ENCODE data around the gene MOB2.

The MOB2 gene

DNA sequence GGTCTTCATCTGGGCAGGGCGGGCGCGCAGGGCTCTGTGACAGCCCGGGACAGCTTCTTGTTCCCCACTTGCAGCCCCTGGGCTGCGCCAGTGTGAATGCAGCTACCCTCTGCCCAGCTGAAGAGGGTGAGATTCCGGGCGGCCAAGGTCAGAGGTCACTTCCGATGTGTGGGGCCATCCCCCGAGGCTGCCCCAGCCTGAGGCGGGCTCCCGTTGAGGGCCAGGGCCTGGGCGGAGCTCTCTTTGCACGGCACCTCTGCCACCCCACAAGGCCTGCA is 23.9 kb downstream of the MOB2 start:
- no peaks in the 10 kb centered on the region for H3K27me3 Mint-ChIP-seq

DNA sequence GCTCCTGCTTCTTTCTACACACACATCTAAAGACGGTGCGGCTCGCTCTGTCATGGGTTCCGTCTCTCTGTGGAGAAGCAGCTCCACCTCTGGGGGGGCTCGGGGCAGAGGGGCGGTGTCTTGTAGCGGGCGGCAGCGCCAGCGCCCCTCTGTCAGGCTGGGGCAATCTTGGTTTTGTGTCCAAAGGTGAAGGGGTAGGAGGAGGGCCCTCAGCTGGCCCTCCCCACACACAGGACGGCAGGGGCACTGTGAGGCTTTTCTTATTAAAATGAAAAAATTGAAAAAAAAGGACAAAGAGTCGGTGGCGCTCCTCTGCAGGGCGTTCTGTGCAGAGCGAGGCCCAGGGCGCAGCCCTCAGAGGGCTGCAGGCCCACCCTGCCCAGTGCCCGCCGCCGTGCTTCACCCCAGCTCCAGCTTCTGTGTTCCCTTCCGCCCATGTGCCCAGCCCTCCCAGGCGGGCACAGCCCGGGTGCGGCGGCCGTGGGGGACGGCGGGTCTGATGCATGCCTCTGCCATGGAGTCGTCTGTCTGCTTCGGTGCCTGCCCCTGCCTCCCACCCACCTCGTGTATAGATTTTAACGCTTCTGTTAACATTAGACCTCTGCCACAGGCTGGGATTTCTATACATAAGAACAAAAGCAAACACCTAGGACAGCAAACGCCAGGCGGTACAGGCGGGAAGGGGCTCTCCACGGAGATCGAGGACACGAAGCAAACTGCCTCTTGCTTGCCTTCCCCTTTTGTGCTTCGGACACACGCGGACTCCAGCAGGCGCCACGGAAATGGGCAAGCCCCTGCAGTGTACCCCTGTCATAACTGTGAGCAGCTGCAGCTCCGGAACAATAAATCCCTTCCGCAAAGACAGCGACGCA is 24.5 kb downstream of the MOB2 start:
- Mint-ChIP-seq H3K9me3 (no peaks in the 10 kb centered on the region), H3K27ac (no peak overlapping the region), H3K27me3 (no peaks in the 10 kb centered on the region), H3K4me3 (no peak overlapping the region), H3K4me1 (no peaks in the 10 kb centered on the region), H3K36me3 (peaks cover 5% of the 10 kb centered on the region)

More for the DNA sequence above, 23.9 kb downstream of the MOB2 start:
- no peak overlapping the region for H3K27ac Mint-ChIP-seq
- H3K4me1 Mint-ChIP-seq: no peaks in the 10 kb centered on the region
- peaks cover 8% of the 10 kb centered on the region for H3K36me3 Mint-ChIP-seq
- no peaks in the 10 kb centered on the region for H3K9me3 Mint-ChIP-seq
- no peak overlapping the region for H3K4me3 Mint-ChIP-seq

- Mint-ChIP-seq H3K4me3 (no peak overlapping the region), H3K27me3 (no peaks in the 10 kb centered on the region), H3K36me3 (peaks cover 5% of the 10 kb centered on the region), H3K27ac (no peak overlapping the region), H3K9me3 (no peaks in the 10 kb centered on the region), H3K4me1 (no peaks in the 10 kb centered on the region)
Measured at GRCh38 chr11:1460986-1461825, 25.4 kb downstream of the MOB2 start.

DNA sequence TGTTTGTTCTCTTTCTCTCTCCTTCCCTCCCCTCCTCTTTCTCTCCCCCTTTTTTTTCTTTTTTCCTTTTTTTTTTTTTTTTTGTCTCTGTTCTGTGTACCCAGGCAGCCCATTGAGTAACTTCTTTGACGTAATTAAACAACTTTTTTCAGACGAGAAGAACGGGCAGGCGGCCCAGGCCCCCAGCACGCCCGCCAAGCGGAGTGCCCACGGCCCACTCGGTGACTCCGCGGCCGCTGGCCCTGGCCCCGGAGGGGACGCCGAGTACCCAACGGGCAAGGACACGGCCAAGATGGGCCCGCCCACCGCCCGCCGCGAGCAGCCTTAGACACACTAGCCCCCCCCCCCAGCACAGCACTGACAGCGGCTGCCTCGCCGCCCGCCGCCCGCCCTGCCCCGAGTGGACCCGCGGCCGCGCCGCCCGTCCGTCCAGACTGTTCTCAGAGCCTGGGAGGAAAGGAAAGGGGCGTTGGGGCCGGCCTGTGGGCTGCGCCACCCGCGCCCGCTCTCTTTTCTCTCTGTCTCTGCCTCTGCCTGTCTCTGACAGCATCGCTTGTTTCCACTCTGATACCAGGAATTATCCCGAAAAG is 26.1 kb downstream of the MOB2 start:
- Mint-ChIP-seq H3K4me1 (no peaks in the 10 kb centered on the region), H3K4me3 (no peak overlapping the region), H3K27me3 (no peaks in the 10 kb centered on the region), H3K27ac (no peak overlapping the region), H3K9me3 (no peaks in the 10 kb centered on the region), H3K36me3 (peaks cover under 1% of the 10 kb centered on the region)

GRCh38 chr11:1459764-1460395 is 26.7 kb downstream of the MOB2 start:
- no peaks in the 10 kb centered on the region for H3K36me3 Mint-ChIP-seq
- H3K9me3 Mint-ChIP-seq: no peaks in the 10 kb centered on the region
- H3K4me3 Mint-ChIP-seq: no peak overlapping the region
- H3K4me1 Mint-ChIP-seq: no peaks in the 10 kb centered on the region
- H3K27ac Mint-ChIP-seq: no peak overlapping the region
- no peaks in the 10 kb centered on the region for H3K27me3 Mint-ChIP-seq

GRCh38 chr11:1459219-1459575 is 27.4 kb downstream of the MOB2 start:
- Mint-ChIP-seq H3K27me3 (no peaks in the 10 kb centered on the region), H3K27ac (no peak overlapping the region), H3K36me3 (no peaks in the 10 kb centered on the region), H3K4me3 (no peak overlapping the region), H3K9me3 (no peaks in the 10 kb centered on the region), H3K4me1 (no peaks in the 10 kb centered on the region)

GRCh38 chr11:1458340-1459218 is 28.0 kb downstream of the MOB2 start:
- H3K4me1 Mint-ChIP-seq: no peaks in the 10 kb centered on the region
- H3K27me3 Mint-ChIP-seq: no peaks in the 10 kb centered on the region
- no peaks in the 10 kb centered on the region for H3K36me3 Mint-ChIP-seq
- no peak overlapping the region for H3K27ac Mint-ChIP-seq
- no peaks in the 10 kb centered on the region for H3K9me3 Mint-ChIP-seq
- H3K4me3 Mint-ChIP-seq: no peak overlapping the region

GRCh38 chr11:1457856-1458255 is 28.7 kb downstream of the MOB2 start:
- Mint-ChIP-seq H3K4me3 (no peak overlapping the region), H3K27ac (no peak overlapping the region), H3K27me3 (no peaks in the 10 kb centered on the region), H3K9me3 (no peaks in the 10 kb centered on the region), H3K4me1 (no peaks in the 10 kb centered on the region), H3K36me3 (no peaks in the 10 kb centered on the region)

DNA sequence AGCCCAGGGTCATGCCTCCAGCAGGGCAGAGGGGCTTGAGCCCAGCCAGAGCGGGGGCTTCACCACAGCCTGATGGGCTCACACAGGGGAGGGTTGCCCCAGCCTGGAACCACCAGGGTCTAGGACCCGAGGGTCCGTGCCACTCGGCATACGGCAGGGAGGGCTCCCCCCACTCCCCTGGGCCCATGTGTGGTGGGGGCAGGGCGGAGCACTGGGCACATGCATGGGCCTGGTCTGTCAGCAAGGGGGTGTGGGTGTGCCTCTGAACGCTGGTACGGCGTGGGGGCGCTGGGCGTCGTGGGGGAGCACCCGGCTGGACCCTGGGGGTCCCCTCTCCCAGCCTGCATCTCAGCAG is 29.3 kb downstream of the MOB2 start:
- no peak overlapping the region for H3K4me3 Mint-ChIP-seq
- no peaks in the 10 kb centered on the region for H3K4me1 Mint-ChIP-seq
- no peaks in the 10 kb centered on the region for H3K27me3 Mint-ChIP-seq
- H3K36me3 Mint-ChIP-seq: no peaks in the 10 kb centered on the region
- no peaks in the 10 kb centered on the region for H3K9me3 Mint-ChIP-seq
- H3K27ac Mint-ChIP-seq: no peak overlapping the region

DNA sequence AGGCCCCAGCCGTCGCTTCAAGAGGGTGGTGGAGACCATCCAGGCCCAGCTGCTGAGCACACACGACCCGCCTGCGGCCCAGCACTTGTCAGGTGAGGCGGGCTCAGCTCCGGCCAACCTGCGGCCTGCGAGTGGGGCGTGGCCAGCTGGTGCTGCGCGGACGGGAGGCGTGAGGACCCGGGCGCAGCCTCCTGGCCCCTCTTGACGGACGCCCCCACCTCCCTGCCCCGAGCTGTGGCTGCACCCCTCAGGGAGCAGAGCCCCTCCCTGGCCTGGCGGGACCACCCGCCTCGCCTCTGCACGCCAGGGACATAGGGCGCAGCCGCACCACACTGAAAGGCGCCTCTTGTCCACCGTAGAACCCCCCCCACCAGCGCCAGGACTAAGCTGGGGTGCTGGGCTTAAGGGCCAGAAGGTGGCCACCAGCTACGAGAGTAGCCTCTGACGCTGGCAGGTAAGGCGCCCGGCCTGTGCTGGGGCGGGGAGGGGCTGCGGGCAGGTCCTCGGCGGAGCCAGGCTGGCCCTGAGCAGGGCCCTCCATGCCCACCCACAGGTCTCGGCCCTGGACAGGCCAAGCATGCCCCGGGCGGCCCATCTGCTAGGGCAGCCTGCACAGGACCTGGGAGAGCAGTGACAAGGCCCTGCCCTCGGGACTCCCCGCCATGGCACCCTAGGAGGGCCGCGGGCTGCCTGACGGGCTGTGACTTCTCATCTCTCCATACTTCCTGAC is 29.8 kb downstream of the MOB2 start:
- no peak overlapping the region for H3K4me3 Mint-ChIP-seq

GRCh38 chr11:1456176-1456575 is 30.4 kb downstream of the MOB2 start:
- Mint-ChIP-seq H3K4me3 (no peak overlapping the region), H3K27ac (no peak overlapping the region), H3K9me3 (no peaks in the 10 kb centered on the region), H3K4me1 (no peaks in the 10 kb centered on the region), H3K36me3 (no peaks in the 10 kb centered on the region), H3K27me3 (no peaks in the 10 kb centered on the region)

More for the DNA sequence above, 29.8 kb downstream of the MOB2 start:
- Mint-ChIP-seq H3K4me1 (no peaks in the 10 kb centered on the region), H3K27ac (no peak overlapping the region), H3K27me3 (no peaks in the 10 kb centered on the region), H3K9me3 (no peaks in the 10 kb centered on the region), H3K36me3 (no peaks in the 10 kb centered on the region)

DNA sequence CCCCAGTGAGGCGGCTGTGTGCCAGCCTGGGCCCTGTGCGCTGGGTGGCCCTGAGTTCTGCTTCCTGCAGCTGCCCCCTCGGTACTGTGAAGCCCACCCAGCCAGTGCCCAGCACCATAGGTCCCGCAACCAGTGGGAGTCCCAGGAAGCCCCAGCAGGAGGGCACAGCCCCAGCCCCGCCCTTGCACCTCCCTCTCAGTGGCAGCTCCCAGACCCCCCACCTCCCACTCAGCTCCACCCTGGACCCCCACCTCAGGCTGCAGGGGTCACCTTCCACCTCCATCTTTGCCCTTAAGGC is 30.9 kb downstream of the MOB2 start:
- no peaks in the 10 kb centered on the region for H3K27me3 Mint-ChIP-seq
- no peaks in the 10 kb centered on the region for H3K36me3 Mint-ChIP-seq
- H3K4me1 Mint-ChIP-seq: no peaks in the 10 kb centered on the region
- H3K9me3 Mint-ChIP-seq: no peaks in the 10 kb centered on the region
- no peak overlapping the region for H3K27ac Mint-ChIP-seq
- H3K4me3 Mint-ChIP-seq: no peak overlapping the region

GRCh38 chr11:1455032-1455762 is 31.4 kb downstream of the MOB2 start:
- Mint-ChIP-seq H3K4me3 (no peak overlapping the region), H3K36me3 (no peaks in the 10 kb centered on the region), H3K27me3 (no peaks in the 10 kb centered on the region), H3K9me3 (no peaks in the 10 kb centered on the region), H3K27ac (no peak overlapping the region), H3K4me1 (no peaks in the 10 kb centered on the region)

GRCh38 chr11:1454576-1454975 is 32.0 kb downstream of the MOB2 start:
- Mint-ChIP-seq H3K9me3 (no peaks in the 10 kb centered on the region), H3K36me3 (no peaks in the 10 kb centered on the region), H3K27ac (no peak overlapping the region), H3K4me1 (no peaks in the 10 kb centered on the region), H3K27me3 (no peaks in the 10 kb centered on the region), H3K4me3 (no peak overlapping the region)
